Caco-2 (cell line): Measurements from ENCODE around the gene TNFSF13. TPM values are rescaled to one million over a fixed set of nuclear protein-coding genes. Genes with fewer than 3 reads are reported as not detected.

Source experiments
- BruUV-seq: library from RNA; stranded (reverse); fragments of 400-500 nt; replicated peaks from 2 replicates; lab custom pipeline; 2021; lab: Mats Ljungman, UMichigan
- CTCF ChIA-PET: fragments of 300-600 bp; sonication (Branson Sonifier 250); formaldehyde crosslinking; loops from one replicate; lab custom pipeline; 2022; ENCODE audit warnings: antibody characterized with exemption; lab: Charles Lee
- POLR2A ChIA-PET: fragments of 300-600 bp; sonication (Branson Sonifier 250); formaldehyde crosslinking; loops from one replicate; lab custom pipeline; 2022; ENCODE audit warnings: antibody characterized with exemption; lab: Charles Lee
- DNase-seq, 2 experiments: peaks; one replicate each; pipeline versions ENCODE4 v3.0.0 to v3.0.0-alpha.2; 2020 to 2022
- H3K27me3 ChIP-seq: replicated peaks from 2 replicates; pipeline ENCODE4 v1.6.0; 2011; ENCODE audit warnings: low read length; ENCODE audit not compliant: control insufficient read depth, insufficient read depth
- H3K36me3 ChIP-seq: 2 replicates; pipeline ENCODE4 v1.5.1; 2011; ENCODE audit warnings: low read length; ENCODE audit not compliant: control insufficient read depth, insufficient read depth
- H3K4me1 ChIP-seq: fragments of 250-450 bp; sonication (Bioruptor Pico); 2 replicates; pipeline ENCODE4 v1.5.1; 2020; ENCODE audit warnings: mild to moderate bottlenecking
- H3K4me3 ChIP-seq: 2 replicates; pipeline ENCODE4 v1.5.1; 2011; ENCODE audit warnings: low read depth, mild to moderate bottlenecking, control low read depth, low read length
- H3K9me3 ChIP-seq: fragments of 250-450 bp; sonication (Bioruptor Pico); 2 replicates; pipeline ENCODE4 v1.5.1; 2020; ENCODE audit warnings: mild to moderate bottlenecking, moderate library complexity
- H3K27ac Mint-ChIP-seq: one replicate; pipeline ENCODE4 v1.8.0; 2022; ENCODE audit warnings: mixed read lengths; ENCODE audit not compliant: unreplicated experiment
- H3K27me3 Mint-ChIP-seq: one replicate; pipeline ENCODE4 v1.8.0; 2022; ENCODE audit warnings: mixed read lengths; ENCODE audit not compliant: insufficient read depth, unreplicated experiment
- H3K36me3 Mint-ChIP-seq: one replicate; pipeline ENCODE4 v1.8.0; 2022; ENCODE audit warnings: mild to moderate bottlenecking, mixed read lengths; ENCODE audit not compliant: insufficient read depth, unreplicated experiment
- H3K4me1 Mint-ChIP-seq: one replicate; pipeline ENCODE4 v1.8.0; 2022; ENCODE audit warnings: low read depth, mixed read lengths; ENCODE audit not compliant: unreplicated experiment
- H3K4me3 Mint-ChIP-seq: one replicate; pipeline ENCODE4 v1.8.0; 2022; ENCODE audit warnings: mild to moderate bottlenecking, moderate library complexity, mixed read lengths; ENCODE audit not compliant: unreplicated experiment
- H3K9me3 Mint-ChIP-seq: one replicate; pipeline ENCODE4 v1.8.0; 2022; ENCODE audit warnings: mixed read lengths; ENCODE audit not compliant: unreplicated experiment
- intact Hi-C: fragments of 100-400 bp; cut with micrococcal nuclease; formaldehyde crosslinking; loops from one replicate; pipeline ENCODE4 v1.10.0; 2022; ENCODE audit not compliant: unreplicated experiment
- total RNA-seq: library from RNA; stranded (reverse); gene quantifications from 2 replicates; pipeline ENCODE4 v1.2.3, GENCODE V29; 2022
- TF ChIP-seq, protein P1 (sequence below), 2 experiments: fragments of 200-600 bp in 1 of 2; IDR thresholded peaks; 1 replicate in 1 of 2; 2 replicates in 1 of 2; pipeline versions ENCODE4 v1.5.1 to v1.8.0; 2011 to 2022; ENCODE audit warnings: antibody characterized with exemption in 1 of 2, control low read depth in 1 of 2, inconsistent platforms in 1 of 2, low read depth in 1 of 2, low read length in 1 of 2, mild to moderate bottlenecking in 1 of 2, moderate library complexity in 1 of 2; ENCODE audit not compliant: insufficient read depth in 1 of 2, severe bottlenecking in 1 of 2, unreplicated experiment in 1 of 2

TNFSF13 gene
- total RNA-seq, 1 experiment from 2014 or later: 0.20 TPM

DNA sequence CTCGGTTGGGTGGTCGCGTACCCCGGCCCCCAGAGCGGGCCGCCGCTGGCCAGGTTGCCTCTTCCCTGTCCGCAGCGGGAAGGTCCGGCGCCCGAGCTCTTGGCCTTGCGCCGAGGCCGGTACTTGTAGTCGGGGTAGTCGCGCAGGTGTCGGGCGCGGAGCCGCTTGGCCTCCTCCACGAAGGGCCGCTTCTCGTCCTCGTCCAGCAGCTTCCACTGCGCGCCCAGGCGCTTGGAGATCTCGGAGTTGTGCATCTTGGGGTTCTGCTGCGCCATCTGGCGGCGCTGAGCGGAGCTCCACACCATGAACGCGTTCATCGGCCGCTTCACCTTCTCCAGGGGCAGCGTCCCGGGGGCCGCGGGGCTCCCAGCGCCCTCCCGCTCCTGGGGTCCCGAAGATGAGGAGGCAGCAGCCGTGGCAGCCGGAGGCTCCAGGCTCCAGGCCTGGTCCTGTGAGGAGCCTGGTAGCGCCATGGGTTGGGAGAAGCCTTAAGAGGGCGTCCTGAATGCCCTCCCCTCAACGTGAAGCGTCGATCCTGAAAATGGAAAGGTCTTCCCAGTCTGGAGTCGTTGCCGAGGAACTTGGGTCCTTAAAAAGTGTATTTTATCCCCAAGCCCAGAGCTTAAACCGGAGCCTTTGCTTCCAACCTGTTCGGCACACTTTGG, 30.8 kb downstream of the TNFSF13 start:
- Mint-ChIP-seq H3K27ac (no peak overlapping the region), H3K27me3 (no peaks in the 10 kb centered on the region), H3K4me1 (peaks cover 4% of the 10 kb centered on the region), H3K4me3 (no peak overlapping the region), H3K36me3 (peaks cover 48% of the 10 kb centered on the region), H3K9me3 (no peaks in the 10 kb centered on the region)
- Histone ChIP-seq H3K36me3 (no peaks in the 10 kb centered on the region; the same call in 1 of the 2 replicates), H3K4me1 (no peaks in the 10 kb centered on the region), H3K9me3 (no peaks in the 10 kb centered on the region), H3K4me3 (no peak overlapping the region), H3K27me3 (no peaks in the 10 kb centered on the region)
- TF ChIP-seq, protein P1, sequence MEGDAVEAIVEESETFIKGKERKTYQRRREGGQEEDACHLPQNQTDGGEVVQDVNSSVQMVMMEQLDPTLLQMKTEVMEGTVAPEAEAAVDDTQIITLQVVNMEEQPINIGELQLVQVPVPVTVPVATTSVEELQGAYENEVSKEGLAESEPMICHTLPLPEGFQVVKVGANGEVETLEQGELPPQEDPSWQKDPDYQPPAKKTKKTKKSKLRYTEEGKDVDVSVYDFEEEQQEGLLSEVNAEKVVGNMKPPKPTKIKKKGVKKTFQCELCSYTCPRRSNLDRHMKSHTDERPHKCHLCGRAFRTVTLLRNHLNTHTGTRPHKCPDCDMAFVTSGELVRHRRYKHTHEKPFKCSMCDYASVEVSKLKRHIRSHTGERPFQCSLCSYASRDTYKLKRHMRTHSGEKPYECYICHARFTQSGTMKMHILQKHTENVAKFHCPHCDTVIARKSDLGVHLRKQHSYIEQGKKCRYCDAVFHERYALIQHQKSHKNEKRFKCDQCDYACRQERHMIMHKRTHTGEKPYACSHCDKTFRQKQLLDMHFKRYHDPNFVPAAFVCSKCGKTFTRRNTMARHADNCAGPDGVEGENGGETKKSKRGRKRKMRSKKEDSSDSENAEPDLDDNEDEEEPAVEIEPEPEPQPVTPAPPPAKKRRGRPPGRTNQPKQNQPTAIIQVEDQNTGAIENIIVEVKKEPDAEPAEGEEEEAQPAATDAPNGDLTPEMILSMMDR (IDR thresholded peaks at IDR 0.05; ENCODE audit: insufficient read depth in 1 of 2, low read depth in 1 of 2, low read length in 1 of 2, severe bottlenecking in 1 of 2, unreplicated experiment in 1 of 2): no peak
- BruUV-seq: no TSS peak
- ChIA-PET POLR2A (no interaction called here), CTCF (no interaction called here)
- no peak for DNase-seq
- intact Hi-C loops: no loop called here

GRCh38 chr17:7589891-7590691, 31.5 kb downstream of the TNFSF13 start, which contains the start of gene SOX15:
TSS of gene SOX15 (minus strand) at chr17:7590094. CDS start at chr17:7589676, 418 bp downstream.
- no peaks in the 10 kb centered on the region for H3K9me3 ChIP-seq
- TF ChIP-seq, protein P1 (IDR thresholded peaks at IDR 0.05; ENCODE audit: insufficient read depth in 1 of 2, low read depth in 1 of 2, low read length in 1 of 2, severe bottlenecking in 1 of 2, unreplicated experiment in 1 of 2): no peak
- H3K4me3 ChIP-seq: no peak within 1 kb of the TSS
- ChIA-PET CTCF (no interaction called here), POLR2A (no interaction called here)
- peaks cover 53% of the 10 kb centered on the region for H3K36me3 Mint-ChIP-seq
- H3K4me1 ChIP-seq: no peaks in the 10 kb centered on the region
- peak within 1 kb of the TSS; percentile 35 for H3K27ac Mint-ChIP-seq
- H3K4me1 Mint-ChIP-seq: no peaks in the 10 kb centered on the region
- H3K27me3 Mint-ChIP-seq: no peaks in the 10 kb centered on the region
- BruUV-seq: no TSS peak
- no peak for DNase-seq
- intact Hi-C loops: no loop called here
- H3K9me3 Mint-ChIP-seq: no peaks in the 10 kb centered on the region
- H3K36me3 ChIP-seq: no peaks in the 10 kb centered on the region; the same call in 1 of the 2 replicates
- no peak within 1 kb of the TSS for H3K4me3 Mint-ChIP-seq
- H3K27me3 ChIP-seq: no peaks in the 10 kb centered on the region

- Histone ChIP-seq H3K27me3 (no peaks in the 10 kb centered on the region), H3K9me3 (no peaks in the 10 kb centered on the region), H3K36me3 (no peaks in the 10 kb centered on the region), H3K4me1 (no peaks in the 10 kb centered on the region), H3K4me3 (no peak overlapping the region)
- Mint-ChIP-seq H3K27me3 (no peaks in the 10 kb centered on the region), H3K27ac (peak overlapping the region; percentile 35), H3K4me3 (no peak overlapping the region), H3K9me3 (no peaks in the 10 kb centered on the region), H3K4me1 (no peaks in the 10 kb centered on the region), H3K36me3 (peaks cover 60% of the 10 kb centered on the region)
- TF ChIP-seq, protein P1 (IDR thresholded peaks at IDR 0.05; ENCODE audit: insufficient read depth in 1 of 2, low read depth in 1 of 2, low read length in 1 of 2, severe bottlenecking in 1 of 2, unreplicated experiment in 1 of 2): no peak
- ChIA-PET POLR2A (no interaction called here), CTCF (no interaction called here)
- DNase-seq: no peak
- no TSS peak for BruUV-seq
- intact Hi-C loops: no loop called here
These were observed 32.2 kb downstream of the TNFSF13 start for GRCh38 chr17:7590743-7591142.
